Activated T-cell treated with anti-CD3 and anti-CD28 coated beads for 4 hours (primary cell): ENCODE results near the gene EVX2.

Source experiments
- DNase-seq: peaks from one replicate; pipeline ENCODE4 v3.0.0-alpha.2; 2020

Gene EVX2

GRCh38 chr2:176081837-176082524 lies 1.8 kb downstream of the EVX2 start:
- DNase-seq, result no peak

- DNase-seq, result no peak
These were observed 2.4 kb downstream of the EVX2 start for GRCh38 chr2:176081376-176081836.

- DNase-seq, result no peak
These were observed 3.0 kb downstream of the EVX2 start for GRCh38 chr2:176080540-176081375.

GRCh38 chr2:176079831-176080539 lies 3.8 kb downstream of the EVX2 start:
- no peak for DNase-seq

- DNase-seq, result no peak
These were observed 4.4 kb downstream of the EVX2 start for GRCh38 chr2:176079285-176079830.

- no peak for DNase-seq
These were observed 5.0 kb downstream of the EVX2 start for GRCh38 chr2:176078541-176079284.

- DNase-seq, result no peak
These were observed 7.0 kb downstream of the EVX2 start for GRCh38 chr2:176076796-176077195.

- no peak for DNase-seq
These were observed 7.7 kb downstream of the EVX2 start for GRCh38 chr2:176076063-176076462.

GRCh38 chr2:176075481-176075880 lies 8.3 kb downstream of the EVX2 start:
- no peak for DNase-seq

GRCh38 chr2:176074919-176075425 lies 8.8 kb downstream of the EVX2 start:
- DNase-seq, result no peak

GRCh38 chr2:176072951-176073904 lies 10.5 kb downstream of the EVX2 start:
- no peak for DNase-seq

GRCh38 chr2:176072292-176072669 lies 11.5 kb downstream of the EVX2 start:
- DNase-seq, result no peak

GRCh38 chr2:176071330-176072291 lies 12.2 kb downstream of the EVX2 start:
- no peak for DNase-seq

GRCh38 chr2:176068419-176068832 lies 15.3 kb downstream of the EVX2 start:
- no peak for DNase-seq

- DNase-seq, result no peak
These were observed 16.0 kb downstream of the EVX2 start for GRCh38 chr2:176067589-176068418.

- no peak for DNase-seq
These were observed 16.8 kb downstream of the EVX2 start for GRCh38 chr2:176066645-176067588.

- no peak for DNase-seq
These were observed 19.8 kb downstream of the EVX2 start for GRCh38 chr2:176063958-176064357.

GRCh38 chr2:176056406-176056805 lies 27.4 kb downstream of the EVX2 start:
- DNase-seq, result no peak
